HepG2 (cell line): ENCODE measurements around the gene DLL1. TPM values are rescaled to one million over a fixed set of nuclear protein-coding genes. Genes with fewer than 3 reads are reported as not detected.

Experiments used
- ATAC-seq: fragments of 200-7000 bp; cut with Tn5 transposase; 3 replicates; pipeline ENCODE4 v1.9.1; 2020; ENCODE audit warnings: mild to moderate bottlenecking, moderate library complexity
- BruUV-seq: library from RNA; stranded (reverse); fragments of 400-500 nt; replicated peaks from 2 replicates; lab custom pipeline; 2021; lab: Mats Ljungman, UMichigan
- CTCF ChIA-PET: fragments of 300-600 bp; formaldehyde crosslinking; extraction: SDS; loops from one replicate; lab custom pipeline; 2021; ENCODE audit warnings: low total read pairs, inconsistent platforms, low intra/inter-chr PET ratio; lab: Yijun Ruan, JAX
- POLR2A ChIA-PET: fragments of 350-600 bp; sonication (Branson Sonifier 250); formaldehyde crosslinking; loops from one replicate; lab custom pipeline; 2020; ENCODE audit warnings: antibody characterized with exemption, inconsistent platforms; lab: Yijun Ruan, JAX
- DNase-seq: peaks from one replicate; pipeline ENCODE4 v3.0.0-alpha.2; 2015; ENCODE audit warnings: low spot score
- FAIRE-seq: peaks from 3 replicates; lab custom pipeline; 2011; peaks lifted over from hg19 to GRCh38; lab: Jason Lieb, UNC
- H2AFZ ChIP-seq: one replicate; pipeline ENCODE4 v1.6.1; 2011; ENCODE audit warnings: low read length, inconsistent platforms
- H3K27ac ChIP-seq: fragments of 300-600 bp; 3 replicates; pipeline ENCODE4 v1.8.0; 2011; ENCODE audit warnings: mixed run types, mild to moderate bottlenecking, mixed read lengths, low read length, inconsistent platforms; ENCODE audit not compliant: insufficient read depth; ENCODE audit errors: extremely low read length
- H3K27me3 ChIP-seq, 2 experiments: fragments of 200-600 bp in 1 of 2; 2 replicates in 1 of 2; 3 replicates in 1 of 2; pipeline versions ENCODE4 v1.6.0 to v1.8.0; 2011; ENCODE audit warnings: low read length in 2 of 2, mild to moderate bottlenecking in 2 of 2, moderate library complexity in 2 of 2, inconsistent platforms in 1 of 2; ENCODE audit not compliant: insufficient read depth in 2 of 2, control insufficient read depth in 1 of 2
- H3K36me3 ChIP-seq, 2 experiments: fragments of 200-600 bp in 1 of 2; replicated peaks in 1 of 2; 2 replicates in 1 of 2; 3 replicates in 1 of 2; pipeline versions ENCODE4 v1.5.1 to v1.8.0; 2011; ENCODE audit warnings: low read length in 2 of 2, inconsistent platforms in 1 of 2; ENCODE audit not compliant: insufficient read depth in 2 of 2, control insufficient read depth in 1 of 2
- H3K4me1 ChIP-seq: 2 replicates; pipeline ENCODE4 v1.5.1; 2012; ENCODE audit warnings: low read length, inconsistent platforms; ENCODE audit not compliant: insufficient read depth
- H3K4me2 ChIP-seq: 2 replicates; pipeline ENCODE4 v1.6.0; 2011; ENCODE audit warnings: low read depth, low read length, inconsistent platforms
- H3K4me3 ChIP-seq, 3 experiments: fragments of 200-600 bp in 1 of 3; sonication (generic), shearing (Covaris generic) in 1 of 3; replicated peaks in 1 of 3; 2 replicates each; pipeline ENCODE4 v1.5.1; 2011 to 2016; ENCODE audit warnings: low read length in 3 of 3, inconsistent platforms in 2 of 3, low read depth in 2 of 3, mild to moderate bottlenecking in 2 of 3, control low read depth in 1 of 3, mixed read lengths in 1 of 3; ENCODE audit not compliant: insufficient read depth in 1 of 3
- H3K79me2 ChIP-seq: one replicate; pipeline ENCODE4 v1.6.1; 2011; ENCODE audit warnings: low read length, inconsistent platforms; ENCODE audit not compliant: insufficient read depth
- H3K9ac ChIP-seq: 2 replicates; pipeline ENCODE4 v1.6.0; 2011; ENCODE audit warnings: mild to moderate bottlenecking, low read depth, low read length, inconsistent platforms; ENCODE audit not compliant: insufficient read depth
- H3K9me3 ChIP-seq: 2 replicates; pipeline ENCODE4 v1.5.1; 2012; ENCODE audit warnings: mild to moderate bottlenecking, low read length
- H4K20me1 ChIP-seq: 2 replicates; pipeline ENCODE4 v1.6.0; 2011; ENCODE audit warnings: inconsistent platforms, mild to moderate bottlenecking, low read length, moderate library complexity; ENCODE audit not compliant: insufficient read depth
- ATF7 ChIP-seq, 2 experiments: fragments of 450-650 bp in 1 of 2; sonication (generic) in 1 of 2; formaldehyde crosslinking in 1 of 2; IDR thresholded peaks; 2 replicates each; pipeline versions ENCODE4 v1.4.0 to v1.6.1; 2016 to 2020; ENCODE audit warnings: antibody characterized with exemption in 1 of 2, mild to moderate bottlenecking in 1 of 2, missing genetic modification reagents in 1 of 2
- CBX2 ChIP-seq, 2 experiments: fragments of 200-600 bp in 1 of 2; sonication (generic); formaldehyde crosslinking in 1 of 2; IDR thresholded peaks; 2 replicates each; pipeline versions ENCODE4 v1.7.0 to v1.8.1; 2018 to 2022; ENCODE audit warnings: low read depth in 2 of 2, low read length in 1 of 2, mild to moderate bottlenecking in 1 of 2, missing genetic modification reagents in 1 of 2
- CREB1 ChIP-seq, 2 experiments: fragments of 450-650 bp in 1 of 2; IDR thresholded peaks; 2 replicates each; pipeline ENCODE4 v1.6.1; 2016 to 2017; ENCODE audit warnings: control low read depth in 1 of 2, mild to moderate bottlenecking in 1 of 2, missing compliant biosample characterization in 1 of 2, missing genetic modification characterization in 1 of 2
- PTBP1 ChIP-seq: fragments of 200-400 bp; formaldehyde crosslinking; IDR thresholded peaks from 2 replicates; pipeline ENCODE4 v1.6.1; 2018; ENCODE audit warnings: low read length, low read depth; ENCODE audit not compliant: poor library complexity, severe bottlenecking
- RAD51 ChIP-seq: fragments of 450-650 bp; IDR thresholded peaks from 2 replicates; pipeline ENCODE4 v1.6.1; 2016; ENCODE audit warnings: borderline replicate concordance
- TAF15 ChIP-seq: fragments of 200-400 bp; formaldehyde crosslinking; IDR thresholded peaks from one replicate; pipeline ENCODE4 v1.6.1; 2018; ENCODE audit warnings: mild to moderate bottlenecking, low read depth, low read length; ENCODE audit not compliant: poor library complexity, severe bottlenecking
- ZNF12 ChIP-seq: sonication (generic); formaldehyde crosslinking; IDR thresholded peaks from 2 replicates; pipeline ENCODE4 v1.5.0; 2020; ENCODE audit warnings: missing genetic modification reagents
- ZNF484 ChIP-seq: sonication (generic); formaldehyde crosslinking; IDR thresholded peaks from 2 replicates; pipeline ENCODE4 v1.5.1; 2020; ENCODE audit warnings: mild to moderate bottlenecking, low read depth, missing genetic modification reagents, borderline replicate concordance
- ZSCAN29 ChIP-seq: sonication (generic); formaldehyde crosslinking; conservative IDR thresholded peaks from 2 replicates; pipeline ENCODE4 v1.4.0; 2020; ENCODE audit warnings: mild to moderate bottlenecking, missing genetic modification reagents
- WGBS: methylation state at CpG from one replicate; pipeline ENCODE4 v1.1.6; 2017; ENCODE audit warnings: low lambda C conversion rate; 5-methylcytosine and 5-hydroxymethylcytosine counted together
- in situ Hi-C: cut with HindIII; loops from 2 replicates; pipeline ENCODE4 v1.10.0; 2017; ENCODE audit warnings: low pct_unique_long_range_greater_than_20kb; ENCODE audit not compliant: extremely low pct_ligation_motif_present
- intact Hi-C: fragments of 100-400 bp; cut with micrococcal nuclease; formaldehyde crosslinking; loops from one replicate; pipeline ENCODE4 v1.10.0; 2022; ENCODE audit not compliant: unreplicated experiment
- microRNA-seq: library from miRNA; unstranded; fragments of <30 nt; microRNA quantifications from one replicate; pipeline ENCODE4, GENCODE V29; 2020
- polyA plus RNA-seq, 8 experiments: library from polyadenylated mRNA; depleted of rRNA in 3 of 8; stranded (reverse) in 7 of 8; unstranded in 1 of 8; fragments of >200 nt; fragmentation: Illumina TruSeq in 4 of 8; extraction: Trizol in 4 of 8; gene quantifications; 2 replicates each; pipeline versions ENCODE4 v1.2.1 to v1.2.3, GENCODE V29; 2011 to 2016; ENCODE audit warnings: low read depth in 4 of 8, missing spikeins in 1 of 8, mixed read lengths in 1 of 8; ENCODE audit not compliant: insufficient read depth in 1 of 8
- small RNA-seq, 3 experiments: library from RNA; depleted of rRNA; stranded (forward); fragments of <200 nt; gene quantifications; one replicate each; pipeline ENCODE3, GENCODE V24; 2012; ENCODE audit warnings: low read depth in 2 of 3, low replicate concordance in 1 of 3; ENCODE audit not compliant: insufficient read length in 3 of 3, insufficient read depth in 2 of 3
- total RNA-seq, 5 experiments: library from RNA; depleted of rRNA; stranded (reverse); fragments of >200 nt; fragmentation: Illumina TruSeq; extraction: Trizol; gene quantifications; 2 replicates each; pipeline ENCODE4 v1.2.3, GENCODE V29; 2016; ENCODE audit warnings: low read depth in 1 of 5
- TF ChIP-seq, protein P1 (sequence below): sonication (generic); formaldehyde crosslinking; IDR thresholded peaks from 2 replicates; pipeline ENCODE4 v1.4.0; 2020; ENCODE audit warnings: missing genetic modification reagents

The DLL1 gene
- total and polyA plus RNA-seq, 2 of the 13 experiments (the other 11 are each of a cell fraction or from before 2014, with no cell fraction given), result not detected

- 0 out of 2 replicates have a peak, but pooled peaks have one; percentile 9 for TF ChIP-seq CREB1 (IDR thresholded peaks at IDR 0.05)
- TF ChIP-seq CREB1 (CRISPR knock-in tag; IDR thresholded peaks at IDR 0.05), result no peak
- no peak for TF ChIP-seq ZNF484
- TF ChIP-seq, protein P1, sequence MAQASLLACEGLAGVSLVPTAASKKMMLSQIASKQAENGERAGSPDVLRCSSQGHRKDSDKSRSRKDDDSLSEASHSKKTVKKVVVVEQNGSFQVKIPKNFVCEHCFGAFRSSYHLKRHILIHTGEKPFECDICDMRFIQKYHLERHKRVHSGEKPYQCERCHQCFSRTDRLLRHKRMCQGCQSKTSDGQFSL, result no peak
- TF ChIP-seq CBX2 (IDR thresholded peaks at IDR 0.05; ENCODE audit: low read depth, low read length), result no peak
- TF ChIP-seq CBX2 (CRISPR knock-in tag; IDR thresholded peaks at IDR 0.05; ENCODE audit: low read depth), result no peak
- TF ChIP-seq ATF7 (IDR thresholded peaks at IDR 0.05), result peak; percentile 87
- no peak for TF ChIP-seq ATF7 (CRISPR knock-in tag; IDR thresholded peaks at IDR 0.05)
- TF ChIP-seq ZNF12, result no peak
- no peak for TF ChIP-seq PTBP1
- TF ChIP-seq RAD51, result no peak
- no peak for TF ChIP-seq ZSCAN29 (CRISPR knock-in tag)
- no peak for TF ChIP-seq TAF15
- TF ChIP-seq, all 625 proteins: peak for 2
- ATAC-seq (peak; percentile 22; the same call in 2 of the 3 replicates), DNase-seq (no peak), FAIRE-seq (no peak)
- Histone ChIP-seq H3K4me1 (no peaks in the 10 kb centered on the region), H3K79me2 (no peaks in the 10 kb centered on the region), H2AFZ (no peak overlapping the region), H3K27ac (no peak overlapping the region), H3K36me3 (no peaks in the 10 kb centered on the region), H3K4me2 (no peak overlapping the region), H3K27me3 (peaks cover 11 to 83% of the 10 kb centered on the region in 2 experiments), H3K4me3 (no peak overlapping the region), H4K20me1 (no peaks in the 10 kb centered on the region; the same call in 1 of the 2 replicates), H3K9me3 (no peaks in the 10 kb centered on the region), H3K9ac (no peak overlapping the region)
- 60% methylated on average over 9 of the region's 13 CpGs for whole genome bisulfite sequencing
- BruUV-seq, result no TSS peak
- in situ Hi-C loops, result no loop called here
- ChIA-PET CTCF (no interaction called here), POLR2A (no interaction called here)
- intact Hi-C loops, result no loop called here
Measured at GRCh38 chr6:170233286-170234205, 57.3 kb downstream of the DLL1 start.

Small RNA genes lying within 50 kb of the gene (microRNA-seq; reads per million reads assigned to microRNA genes)
- gene MIR4644, result not detected

Small RNA genes lying within 50 kb of the gene (small RNA-seq; reads per million reads assigned to genes)
- 0 reads per million in 3 experiments for gene MIR4644

Other genes with a start within 250 kb of the DLL1 start
- 10.7 and 18.3 TPM in 2 replicates for gene FAM120B, start 15.7 kb upstream of the DLL1 start, total RNA-seq (2016; rRNA removed; fragmentation: Illumina TruSeq; extraction: Trizol)
- gene FAM120B, start 15.7 kb upstream of the DLL1 start, polyA plus RNA-seq (2011; rRNA removed), result 9.2 and 10.8 TPM in 2 replicates